GM18502 (cell line): ENCODE measurements around the gene DHX15.
"Not testable (repeated sequence)": the region's sequence is repeated elsewhere in the genome, so short reads cannot be mapped to it uniquely, and the experiment has no call there.

Source experiments
- ATAC-seq: cut with Tn5 transposase; IDR thresholded peaks from one replicate; pipeline ENCODE4 v1.9.1; 2021; ENCODE audit warnings: mild to moderate bottlenecking; ENCODE audit not compliant: unreplicated experiment, poor library complexity

DHX15 gene

GRCh38 chr4:24550441-24551175, 33.7 kb downstream of the DHX15 start:
- ATAC-seq, result no peak

GRCh38 chr4:24547979-24548378, 36.4 kb downstream of the DHX15 start:
- ATAC-seq, result no peak

GRCh38 chr4:24544208-24544988, 40.0 kb downstream of the DHX15 start:
- no peak for ATAC-seq

- ATAC-seq, result no peak
Observed at GRCh38 chr4:24537025-24537424, 47.3 kb downstream of the DHX15 start.

- ATAC-seq, result no peak
Observed at GRCh38 chr4:24535399-24535798, 49.0 kb downstream of the DHX15 start.

GRCh38 chr4:24533364-24533763, 51.0 kb downstream of the DHX15 start:
- ATAC-seq, result no peak

GRCh38 chr4:24529555-24529954, 54.8 kb downstream of the DHX15 start:
- ATAC-seq, result no peak

- ATAC-seq, result no peak
Observed at GRCh38 chr4:24527371-24527770, 57.0 kb downstream of the DHX15 start.

GRCh38 chr4:24521544-24521943, 62.8 kb downstream of the DHX15 start:
- ATAC-seq, result no peak

- no peak for ATAC-seq
Observed at GRCh38 chr4:24519649-24520048, 64.7 kb downstream of the DHX15 start.

GRCh38 chr4:24517676-24518075, 66.7 kb downstream of the DHX15 start:
- no peak for ATAC-seq

GRCh38 chr4:24516926-24517325, 67.4 kb downstream of the DHX15 start:
- ATAC-seq, result no peak

- no peak for ATAC-seq
Observed at GRCh38 chr4:24515698-24516097, 68.7 kb downstream of the DHX15 start.

- no peak for ATAC-seq
Observed at GRCh38 chr4:24514808-24515207, 69.5 kb downstream of the DHX15 start.

- ATAC-seq, result no peak
Observed at GRCh38 chr4:24513718-24514117, 70.6 kb downstream of the DHX15 start.

GRCh38 chr4:24511371-24512063, 72.8 kb downstream of the DHX15 start:
- ATAC-seq, result no peak

GRCh38 chr4:24510091-24510490, 74.3 kb downstream of the DHX15 start:
- ATAC-seq, result no peak

GRCh38 chr4:24508541-24508940, 75.8 kb downstream of the DHX15 start:
- no peak for ATAC-seq

- ATAC-seq, result no peak
Observed at GRCh38 chr4:24507439-24507838, 76.9 kb downstream of the DHX15 start.

GRCh38 chr4:24503090-24503489, 81.3 kb downstream of the DHX15 start:
- not testable (repeated sequence) for ATAC-seq

GRCh38 chr4:24497221-24497620, 87.1 kb downstream of the DHX15 start:
- ATAC-seq, result no peak
